Measurements from ENCODE around the gene DOK7.

Gene DOK7

GRCh38 chr4:3460926-3461325 is 2.2 kb upstream of the DOK7 start:
- TF ChIP-seq CTCF (IDR thresholded peaks at IDR 0.05; ENCODE audit: low read depth, low read length, missing control alignments): no peak
- Histone ChIP-seq H3K27ac (no peak overlapping the region), H3K36me3 (replicated peaks) (no peaks in the 10 kb centered on the region), H3K27me3 (replicated peaks) (peaks cover 23% of the 10 kb centered on the region), H3K4me3 (ENCODE audit: low read depth, low read length) (no peak overlapping the region)
- in situ Hi-C loops (cut with HindIII; ENCODE audit: low pct_ligation_motif_present, low sequenced_read_pairs): no loop called here
- no peak for DNase-seq

GRCh38 chr4:3461515-3462291 is 1.4 kb upstream of the DOK7 start:
- Histone ChIP-seq H3K27me3 (replicated peaks) (peaks cover 23% of the 10 kb centered on the region), H3K4me3 (ENCODE audit: low read depth, low read length) (no peak overlapping the region), H3K27ac (no peak overlapping the region), H3K36me3 (replicated peaks) (no peaks in the 10 kb centered on the region)
- TF ChIP-seq CTCF (IDR thresholded peaks at IDR 0.05; ENCODE audit: low read depth, low read length, missing control alignments): no peak
- DNase-seq: no peak
- in situ Hi-C loops (cut with HindIII; ENCODE audit: low pct_ligation_motif_present, low sequenced_read_pairs): no loop called here

DNA sequence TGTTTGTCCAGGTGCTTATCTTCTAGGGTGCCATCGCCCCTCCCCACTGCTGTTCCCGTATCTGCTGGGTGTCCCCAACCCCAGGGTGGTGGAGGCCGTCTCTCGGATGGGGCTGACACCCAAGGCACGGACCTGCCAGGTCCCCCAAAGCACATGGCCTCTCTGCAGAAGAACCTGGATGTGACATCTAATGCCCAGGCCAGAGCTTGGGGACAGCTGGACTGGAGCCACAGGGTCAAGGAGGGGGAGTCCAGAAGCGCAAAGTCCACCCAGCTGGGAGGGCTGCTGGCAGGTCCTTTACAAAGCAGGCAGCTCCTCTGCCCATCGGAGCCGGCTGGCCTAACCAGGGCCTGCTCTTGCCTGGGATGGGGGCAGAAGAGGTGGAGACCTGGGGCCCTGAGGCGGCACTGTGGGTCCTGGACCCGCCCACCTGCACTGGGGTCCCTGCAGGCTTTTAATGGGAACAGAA is 751 bp upstream of the DOK7 start:
- in situ Hi-C loops (cut with HindIII; ENCODE audit: low pct_ligation_motif_present, low sequenced_read_pairs): no loop called here
- no peak for DNase-seq
- Histone ChIP-seq H3K36me3 (replicated peaks) (no peaks in the 10 kb centered on the region), H3K27ac (no peak overlapping the region), H3K27me3 (replicated peaks) (peaks cover 23% of the 10 kb centered on the region), H3K4me3 (ENCODE audit: low read depth, low read length) (no peak overlapping the region)
- TF ChIP-seq CTCF (IDR thresholded peaks at IDR 0.05; ENCODE audit: low read depth, low read length, missing control alignments): no peak

- no peak overlapping the region for H3K4me3 ChIP-seq (ENCODE audit: low read depth, low read length)
- H3K27me3 ChIP-seq (replicated peaks): peaks cover 23% of the 10 kb centered on the region
- no peaks in the 10 kb centered on the region for H3K36me3 ChIP-seq (replicated peaks)
- TF ChIP-seq CTCF (IDR thresholded peaks at IDR 0.05; ENCODE audit: low read depth, low read length, missing control alignments): no peak
- no peak overlapping the region for H3K27ac ChIP-seq
- in situ Hi-C loops (cut with HindIII; ENCODE audit: low pct_ligation_motif_present, low sequenced_read_pairs): no loop called here
- DNase-seq: no peak
Measured at GRCh38 chr4:3463556-3464348, 646 bp downstream of the DOK7 start.

- Histone ChIP-seq H3K27me3 (replicated peaks) (peaks cover 23% of the 10 kb centered on the region), H3K36me3 (replicated peaks) (no peaks in the 10 kb centered on the region), H3K4me3 (ENCODE audit: low read depth, low read length) (no peak overlapping the region), H3K27ac (no peak overlapping the region)
- in situ Hi-C loops (cut with HindIII; ENCODE audit: low pct_ligation_motif_present, low sequenced_read_pairs): no loop called here
- TF ChIP-seq CTCF (IDR thresholded peaks at IDR 0.05; ENCODE audit: low read depth, low read length, missing control alignments): no peak
- no peak for DNase-seq
Measured at GRCh38 chr4:3464349-3464905, 1.3 kb downstream of the DOK7 start.

Measured in brain microvascular endothelial cell (primary cell).